ENCODE data around the gene MLPH.

MLPH gene

GRCh38 chr2:237486819-237487448, at the start of gene MLPH:
Gene MLPH (plus strand): TSS chr2:237487251. CDS start chr2:237493427, 6,176 bp downstream.
- no peak for DNase-seq

DNA sequence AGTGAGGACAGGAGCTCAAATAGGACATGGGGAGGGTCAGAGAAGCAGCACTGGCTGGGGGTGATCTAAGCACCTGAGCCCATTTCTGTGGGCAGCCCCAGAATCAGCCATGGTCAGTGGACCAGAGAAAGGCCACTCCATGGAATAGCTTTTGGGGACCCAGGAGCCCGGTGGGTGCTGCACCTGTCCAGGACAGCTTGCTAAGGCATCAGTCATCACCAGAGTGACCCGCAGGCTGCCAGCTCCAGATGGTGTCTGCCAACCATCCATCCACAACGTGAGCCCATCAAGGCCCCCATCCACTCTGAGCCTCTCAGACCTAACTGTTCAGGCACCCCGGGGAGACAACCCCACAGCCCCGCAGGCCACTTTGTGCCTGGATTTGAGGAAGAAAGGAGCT, 49.5 kb upstream of the MLPH start:
- DNase-seq: no peak

DNA sequence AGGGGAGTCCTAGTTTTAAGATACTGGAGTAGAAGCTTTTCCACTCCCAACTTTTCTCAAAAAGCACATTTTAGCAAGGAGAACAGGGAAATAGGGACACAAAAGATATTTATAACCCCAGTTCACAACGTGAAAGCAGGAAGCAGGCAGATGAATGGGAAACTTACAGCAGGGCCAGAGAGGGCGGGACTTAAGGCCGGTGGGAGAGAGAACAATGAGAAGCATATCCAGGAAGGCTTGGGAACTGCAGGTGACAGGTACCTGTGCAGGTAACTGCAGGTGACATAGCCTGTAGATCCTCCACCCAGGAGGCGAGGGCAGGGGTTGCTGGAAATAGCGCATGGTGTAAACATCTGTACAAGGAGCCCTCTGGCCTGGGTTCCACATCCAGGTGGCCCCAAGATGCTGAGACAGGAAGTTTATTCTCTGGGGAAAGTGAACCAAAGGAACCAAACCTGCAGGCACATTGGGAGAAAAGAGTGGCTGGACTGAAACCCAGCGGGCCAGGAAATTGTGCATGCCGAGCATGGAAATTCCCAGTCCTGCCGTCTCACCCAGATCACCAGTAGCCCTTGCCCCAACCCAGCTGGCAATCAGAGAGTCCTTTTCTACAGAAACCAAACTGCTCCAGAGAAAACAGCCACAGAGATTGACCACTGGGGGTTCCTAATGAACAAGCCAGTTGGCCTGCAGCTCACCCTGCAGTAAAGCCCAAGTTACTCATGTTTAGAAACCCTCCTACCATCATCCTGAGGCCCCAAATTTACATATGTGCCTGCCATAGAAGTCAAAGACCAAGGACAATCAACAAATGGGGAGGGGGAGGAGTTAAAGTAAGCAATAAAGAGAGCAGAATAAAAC, 48.7 kb upstream of the MLPH start:
- DNase-seq: no peak

DNA sequence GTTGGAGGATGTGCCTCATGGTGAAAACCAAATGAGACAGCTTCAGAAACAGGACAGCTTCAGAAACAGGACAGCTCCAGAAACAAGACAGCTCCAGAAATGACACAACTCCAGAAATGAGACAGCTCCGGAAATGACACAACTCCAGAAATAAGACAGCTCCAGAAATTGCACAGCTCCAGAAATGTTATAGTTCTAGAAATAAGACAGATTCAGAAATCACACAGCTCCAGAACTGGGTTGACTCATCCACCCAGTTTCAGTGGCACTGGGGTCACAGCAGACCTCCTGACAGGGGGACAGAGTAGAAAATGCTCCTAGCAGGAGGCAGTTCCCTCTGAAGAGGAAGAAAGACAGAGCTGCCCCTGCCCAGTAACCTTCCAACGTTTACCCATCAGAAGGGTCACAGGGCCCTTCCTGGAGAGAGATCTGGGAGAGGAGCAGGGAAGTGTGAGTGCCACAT, 46.2 kb upstream of the MLPH start:
- no peak for DNase-seq

DNA sequence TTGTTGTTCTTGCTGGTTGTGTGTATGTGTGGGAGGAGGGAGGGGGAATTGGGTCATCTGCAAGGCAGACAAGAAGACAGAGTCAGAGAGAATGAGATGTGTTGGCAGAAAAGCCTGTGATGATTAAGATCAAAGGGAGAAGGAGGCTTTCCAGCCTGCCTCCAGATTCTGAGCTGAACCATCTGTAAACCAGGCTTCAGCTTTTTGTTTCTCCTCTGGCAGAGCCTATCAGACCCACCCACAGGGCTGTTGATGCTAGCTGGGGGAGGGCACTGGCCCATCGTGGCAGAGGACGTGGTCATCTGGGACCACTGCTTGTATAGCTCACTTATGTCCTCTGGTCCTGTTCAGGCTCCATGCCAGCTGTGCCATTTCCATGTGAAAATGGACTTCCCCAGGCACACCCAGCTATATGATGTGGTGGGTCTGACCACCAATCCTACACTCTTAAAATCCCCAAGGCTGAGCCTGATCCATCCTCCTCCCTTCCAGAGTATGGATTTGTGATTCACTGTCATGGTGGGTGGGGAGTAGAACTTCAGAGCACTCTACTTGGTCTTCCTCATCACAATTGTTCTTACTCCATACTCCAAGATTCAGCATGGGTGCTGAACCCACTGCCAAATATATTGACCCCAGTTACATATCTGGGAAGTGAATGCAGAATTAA, 45.3 kb upstream of the MLPH start:
- DNase-seq: no peak

GRCh38 chr2:237444071-237444470, 43.0 kb upstream of the MLPH start:
- no peak for DNase-seq

- DNase-seq: no peak
Measured at GRCh38 chr2:237445611-237446337, 41.3 kb upstream of the MLPH start.

- no peak for DNase-seq
Measured at GRCh38 chr2:237446338-237446665, 40.7 kb upstream of the MLPH start.

- DNase-seq: no peak
Measured at GRCh38 chr2:237447496-237447895, 39.6 kb upstream of the MLPH start.

- no peak for DNase-seq
Measured at GRCh38 chr2:237448171-237448570, 38.9 kb upstream of the MLPH start.

GRCh38 chr2:237448626-237449025, 38.4 kb upstream of the MLPH start:
- DNase-seq: no peak

DNA sequence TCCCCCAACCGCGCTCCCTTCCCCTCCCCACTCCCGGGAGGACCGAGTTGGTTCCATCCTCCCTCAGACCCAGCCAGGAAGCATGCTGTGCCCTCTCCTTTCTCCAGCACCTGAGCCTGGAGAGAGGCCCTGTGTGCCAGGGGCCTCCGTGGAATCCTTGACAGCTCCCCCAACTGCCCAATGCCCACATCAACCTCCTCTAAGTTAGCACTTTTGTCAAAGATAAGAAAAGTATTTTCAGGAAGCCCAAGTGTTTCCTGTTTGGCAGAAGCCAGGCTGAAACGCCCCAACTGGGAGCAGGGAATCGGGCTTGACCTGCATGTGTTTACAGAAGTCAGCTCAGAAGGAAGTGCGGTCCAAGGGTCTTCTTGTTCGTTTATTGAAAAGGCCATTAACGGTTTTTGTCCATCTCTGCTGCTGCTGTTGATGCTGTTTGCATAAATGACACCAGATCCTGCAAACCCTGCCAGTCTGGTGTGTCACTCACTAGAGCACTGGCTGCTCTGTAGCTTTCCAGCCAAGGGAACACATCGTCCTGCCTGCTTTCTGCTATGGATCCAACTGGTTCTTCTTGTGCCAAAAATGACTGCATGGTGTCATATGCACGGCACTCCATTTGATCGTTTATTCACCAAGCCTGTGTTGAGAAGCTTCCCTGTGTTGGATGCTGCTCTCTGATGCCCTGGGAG, 37.7 kb upstream of the MLPH start:
- no peak for DNase-seq

- DNase-seq: no peak
Measured at GRCh38 chr2:237450108-237450507, 36.9 kb upstream of the MLPH start.

- DNase-seq: no peak
Measured at GRCh38 chr2:237450583-237450982, 36.5 kb upstream of the MLPH start.

GRCh38 chr2:237451643-237452469, 35.2 kb upstream of the MLPH start:
- no peak for DNase-seq

DNA sequence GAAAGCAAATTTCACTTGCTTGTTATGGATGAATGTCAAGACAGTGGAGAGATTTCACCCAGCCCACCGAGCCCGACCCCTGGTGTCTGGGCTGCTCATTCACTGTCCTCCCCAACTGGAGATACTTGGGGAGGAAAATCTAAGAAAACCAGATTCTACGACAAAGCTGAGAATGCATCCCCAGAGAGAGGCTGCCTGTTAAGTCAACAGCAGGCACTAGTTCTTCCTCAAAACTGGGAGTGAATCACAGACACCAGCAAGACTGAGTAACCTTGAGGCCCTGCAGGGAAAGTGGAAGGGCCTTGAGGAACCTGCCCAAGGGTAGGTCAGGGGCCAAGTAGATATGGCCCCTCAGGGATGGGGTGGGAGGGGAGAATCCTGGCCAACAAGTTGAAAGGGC, 34.2 kb upstream of the MLPH start:
- no peak for DNase-seq

- DNase-seq: no peak
Measured at GRCh38 chr2:237453671-237454070, 33.4 kb upstream of the MLPH start.

DNA sequence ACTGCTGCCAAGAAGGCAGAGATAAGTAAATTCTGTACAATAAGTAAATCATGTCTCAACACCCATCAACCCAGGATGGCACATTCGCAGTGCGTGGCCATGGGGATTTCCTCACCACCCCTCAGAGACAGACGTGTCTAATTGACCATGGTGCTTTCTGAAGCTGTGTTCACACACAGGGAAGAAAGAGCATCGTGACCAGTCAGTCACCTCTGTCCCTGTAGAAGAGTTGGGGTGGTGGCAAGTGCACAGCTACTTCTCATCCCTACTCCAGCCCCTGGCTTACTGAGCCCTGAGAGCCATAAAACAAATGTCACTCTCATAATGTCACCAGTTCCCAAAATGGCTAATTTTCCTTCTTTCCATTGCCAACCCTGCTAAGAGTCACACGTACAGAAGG, 31.3 kb upstream of the MLPH start:
- DNase-seq: no peak

- no peak for DNase-seq
Measured at GRCh38 chr2:237456200-237456843, 30.7 kb upstream of the MLPH start.

- no peak for DNase-seq
Measured at GRCh38 chr2:237457388-237457941, 29.6 kb upstream of the MLPH start.

DNA sequence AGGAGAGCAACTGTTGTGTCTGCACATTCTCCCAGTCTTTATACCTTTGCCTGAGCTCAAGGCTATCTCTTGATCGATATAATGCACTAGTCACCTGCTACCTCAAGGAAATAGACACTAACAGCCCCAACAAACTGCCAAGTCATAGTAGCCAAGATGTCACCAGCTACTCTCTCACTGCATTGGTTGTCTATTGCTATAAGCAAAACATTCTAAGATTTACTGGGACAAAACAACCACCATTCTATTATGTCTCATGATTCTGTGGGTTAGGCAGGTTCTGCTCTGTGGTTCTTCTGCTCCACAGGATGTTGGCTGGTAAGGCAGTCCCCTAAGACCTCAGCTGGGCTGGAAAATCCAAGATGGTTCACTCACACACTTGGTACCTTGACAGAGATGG, 28.5 kb upstream of the MLPH start:
- no peak for DNase-seq

Data from NK-92 treated with Interleukin-12 subunit alpha and Interleukin-12 subunit beta, amount 100 ng/mL, for 24 hours (cell line).